HEK293T (cell line): ENCODE data around the gene DCAF11.

Experiments used
- CTCF ChIA-PET: fragments of 350-600 bp; formaldehyde crosslinking; extraction: SDS; loops from one replicate; lab custom pipeline; 2021; ENCODE audit warnings: antibody characterized with exemption, inconsistent platforms; lab: Yijun Ruan, JAX
- POLR2A ChIA-PET: fragments of 350-600 bp; formaldehyde crosslinking; extraction: SDS; loops from one replicate; lab custom pipeline; 2020; ENCODE audit warnings: antibody characterized with exemption, inconsistent platforms; lab: Yijun Ruan, JAX
- DNase-seq: peaks from one replicate; pipeline ENCODE4 v3.0.0; 2012; ENCODE audit warnings: mixed read lengths; ENCODE audit errors: extremely low spot score
- ARNT ChIP-seq: fragments of 450-650 bp; IDR thresholded peaks from 2 replicates; pipeline ENCODE4 v1.6.1; 2017; ENCODE audit warnings: mild to moderate bottlenecking
- BHLHE40 ChIP-seq: fragments of 450-650 bp; IDR thresholded peaks from 2 replicates; pipeline ENCODE4 v1.6.1; 2016; ENCODE audit warnings: mild to moderate bottlenecking, moderate library complexity, borderline replicate concordance
- CTBP1 ChIP-seq: fragments of 450-650 bp; IDR thresholded peaks from 2 replicates; pipeline ENCODE4 v1.6.1; 2016; ENCODE audit warnings: borderline replicate concordance
- ELF4 ChIP-seq: fragments of 450-650 bp; IDR thresholded peaks from 2 replicates; pipeline ENCODE4 v1.6.1; 2017; ENCODE audit warnings: antibody characterized with exemption
- FOXA1 ChIP-seq: fragments of 450-650 bp; IDR thresholded peaks from 2 replicates; pipeline ENCODE4 v1.6.1; 2016; ENCODE audit warnings: mild to moderate bottlenecking
- FOXK2 ChIP-seq: fragments of 450-650 bp; IDR thresholded peaks from 2 replicates; pipeline ENCODE4 v1.6.1; 2016; ENCODE audit warnings: mild to moderate bottlenecking
- FOXM1 ChIP-seq: fragments of 450-650 bp; IDR thresholded peaks from 2 replicates; pipeline ENCODE4 v1.6.1; 2017; ENCODE audit warnings: mild to moderate bottlenecking, borderline replicate concordance
- HDGF ChIP-seq: fragments of 450-650 bp; IDR thresholded peaks from 2 replicates; pipeline ENCODE4 v1.6.1; 2017; ENCODE audit warnings: antibody characterized with exemption, borderline replicate concordance
- L3MBTL2 ChIP-seq: fragments of 450-650 bp; conservative IDR thresholded peaks from 2 replicates; pipeline ENCODE4 v1.6.1; 2016; ENCODE audit warnings: mild to moderate bottlenecking
- LEF1 ChIP-seq: fragments of 450-650 bp; IDR thresholded peaks from 2 replicates; pipeline ENCODE4 v1.6.1; 2017; ENCODE audit warnings: mild to moderate bottlenecking, borderline replicate concordance
- NFRKB ChIP-seq: fragments of 450-650 bp; IDR thresholded peaks from 2 replicates; pipeline ENCODE4 v1.6.1; 2016; ENCODE audit warnings: mild to moderate bottlenecking, moderate library complexity
- SP1 ChIP-seq: fragments of 450-650 bp; IDR thresholded peaks from 2 replicates; pipeline ENCODE4 v1.6.1; 2017
- SUZ12 ChIP-seq: fragments of 450-650 bp; IDR thresholded peaks from 2 replicates; pipeline ENCODE4 v1.6.1; 2016; ENCODE audit warnings: mild to moderate bottlenecking
- TARDBP ChIP-seq: fragments of 450-650 bp; IDR thresholded peaks from 2 replicates; pipeline ENCODE4 v1.6.1; 2016
- ZNF384 ChIP-seq: fragments of 450-650 bp; IDR thresholded peaks from 2 replicates; pipeline ENCODE4 v1.6.1; 2016
- TF ChIP-seq, protein P1 (sequence below): fragments of 450-650 bp; IDR thresholded peaks from 2 replicates; pipeline ENCODE4 v1.6.1; 2016

DCAF11 gene

DNA sequence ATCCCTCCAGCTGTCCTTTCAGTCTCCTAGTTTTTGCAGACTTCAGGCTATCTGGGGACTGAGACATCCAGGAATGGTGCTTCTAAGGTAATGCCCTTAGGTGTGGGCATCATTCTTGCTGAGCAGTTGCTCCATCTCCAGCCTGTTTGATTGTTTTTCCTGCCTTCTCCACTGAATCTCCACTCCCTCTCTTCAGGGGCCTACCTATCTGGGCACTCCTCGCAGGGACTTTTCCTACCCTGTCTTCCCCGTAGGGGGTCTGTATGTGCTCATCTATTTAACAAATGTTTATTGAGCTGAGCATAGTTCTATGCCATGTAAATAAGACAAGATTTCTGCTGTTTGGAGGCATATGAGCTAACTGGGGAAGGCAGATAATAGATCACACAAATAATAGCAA is 18.4 kb downstream of the DCAF11 start:
- POLR2A ChIA-PET = interaction anchor here (1.6 to 4.2 kb wide), 2 partner anchors 9 to 19 kb away, joined by 4 to 22 read pairs; partner anchors contain the start of genes DCAF11 and NRL
- CTCF ChIA-PET = interaction anchor here (0.7 to 1.3 kb wide), 2 partner anchors 8 to 24 kb away, joined by 4 read pairs; partner anchors contain the start of gene EMC9
- no peak for DNase-seq
- no peak for TF ChIP-seq TARDBP
- TF ChIP-seq, protein P1, sequence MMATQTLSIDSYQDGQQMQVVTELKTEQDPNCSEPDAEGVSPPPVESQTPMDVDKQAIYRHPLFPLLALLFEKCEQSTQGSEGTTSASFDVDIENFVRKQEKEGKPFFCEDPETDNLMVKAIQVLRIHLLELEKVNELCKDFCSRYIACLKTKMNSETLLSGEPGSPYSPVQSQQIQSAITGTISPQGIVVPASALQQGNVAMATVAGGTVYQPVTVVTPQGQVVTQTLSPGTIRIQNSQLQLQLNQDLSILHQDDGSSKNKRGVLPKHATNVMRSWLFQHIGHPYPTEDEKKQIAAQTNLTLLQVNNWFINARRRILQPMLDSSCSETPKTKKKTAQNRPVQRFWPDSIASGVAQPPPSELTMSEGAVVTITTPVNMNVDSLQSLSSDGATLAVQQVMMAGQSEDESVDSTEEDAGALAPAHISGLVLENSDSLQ = no peak
- TF ChIP-seq SUZ12 = no peak
- no peak for TF ChIP-seq FOXA1
- TF ChIP-seq ELF4 = no peak
- TF ChIP-seq HDGF = no peak
- no peak for TF ChIP-seq FOXM1
- TF ChIP-seq ZNF384 = no peak
- no peak for TF ChIP-seq L3MBTL2
- no peak for TF ChIP-seq LEF1
- no peak for TF ChIP-seq NFRKB
- TF ChIP-seq CTBP1 = no peak
- no peak for TF ChIP-seq SP1

DNA sequence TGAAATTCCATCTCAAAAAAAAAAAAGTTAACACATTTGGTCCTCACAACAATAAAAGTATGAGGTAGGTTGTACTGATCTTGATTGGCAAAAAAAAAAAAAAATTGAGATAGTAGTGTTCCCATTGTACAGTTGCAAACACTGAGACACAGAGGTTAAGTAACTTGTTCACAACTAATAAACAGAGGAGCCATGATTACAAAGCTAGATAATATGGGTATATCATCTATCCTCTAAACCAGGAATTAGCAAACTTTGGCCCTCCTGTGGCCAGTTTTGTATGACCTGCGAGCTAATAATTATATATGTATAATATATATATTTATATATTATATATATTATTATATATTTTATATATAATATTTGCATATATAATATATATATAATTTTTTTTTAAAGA is 19.2 kb downstream of the DCAF11 start:
- TF ChIP-seq LEF1 (no peak), BHLHE40 (no peak), SUZ12 (no peak), HDGF (no peak), ELF4 (no peak), ZNF384 (no peak; the same call in 1 of the 2 replicates), TARDBP (no peak), FOXK2 (no peak), FOXM1 (no peak), L3MBTL2 (no peak), SP1 (no peak), CTBP1 (no peak), FOXA1 (no peak), ARNT (no peak), NFRKB (no peak)
- TF ChIP-seq, protein P1 = no peak
- no peak for DNase-seq
- CTCF ChIA-PET = interaction anchor here (0.6 to 1.3 kb wide), 2 partner anchors 25 to 454 kb away, joined by 4 to 5 read pairs; no protein-coding TSS in a partner anchor
- POLR2A ChIA-PET = interaction anchor here (1.6 to 4.2 kb wide), 2 partner anchors 10 to 19 kb away, joined by 4 to 22 read pairs; partner anchors contain the start of genes DCAF11 and NRL

DNA sequence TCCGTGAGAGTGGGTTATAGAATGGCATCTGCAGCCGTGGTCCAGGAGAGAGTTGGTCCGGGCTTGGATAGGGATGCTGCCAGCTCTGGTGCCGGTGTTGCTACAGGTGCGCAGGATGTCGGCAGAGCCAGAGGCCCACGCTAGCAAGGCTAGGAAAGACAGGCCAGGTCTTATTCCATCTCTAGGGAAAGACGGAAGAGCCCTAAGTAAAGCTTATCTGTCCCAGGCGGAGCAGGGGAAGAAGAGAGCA is 20.9 kb downstream of the DCAF11 start:
- ChIA-PET POLR2A (interaction anchor here (1.0 to 4.0 kb wide), 13 partner anchors 9 to 60 kb away, joined by 4 to 62 read pairs (median 12); partner anchors contain the start of genes DCAF11, IRF9, NRL and PCK2), CTCF (interaction anchor here (1.0 kb wide), 2 partner anchors 19 to 26 kb away, joined by 3 to 4 read pairs; partner anchors contain the start of gene IRF9)
- TF ChIP-seq CTBP1 (peak; percentile 56; the same call in 1 of the 2 replicates), NFRKB (no peak), TARDBP (no peak), FOXK2 (no peak), FOXA1 (no peak)
- no peak for DNase-seq

DNA sequence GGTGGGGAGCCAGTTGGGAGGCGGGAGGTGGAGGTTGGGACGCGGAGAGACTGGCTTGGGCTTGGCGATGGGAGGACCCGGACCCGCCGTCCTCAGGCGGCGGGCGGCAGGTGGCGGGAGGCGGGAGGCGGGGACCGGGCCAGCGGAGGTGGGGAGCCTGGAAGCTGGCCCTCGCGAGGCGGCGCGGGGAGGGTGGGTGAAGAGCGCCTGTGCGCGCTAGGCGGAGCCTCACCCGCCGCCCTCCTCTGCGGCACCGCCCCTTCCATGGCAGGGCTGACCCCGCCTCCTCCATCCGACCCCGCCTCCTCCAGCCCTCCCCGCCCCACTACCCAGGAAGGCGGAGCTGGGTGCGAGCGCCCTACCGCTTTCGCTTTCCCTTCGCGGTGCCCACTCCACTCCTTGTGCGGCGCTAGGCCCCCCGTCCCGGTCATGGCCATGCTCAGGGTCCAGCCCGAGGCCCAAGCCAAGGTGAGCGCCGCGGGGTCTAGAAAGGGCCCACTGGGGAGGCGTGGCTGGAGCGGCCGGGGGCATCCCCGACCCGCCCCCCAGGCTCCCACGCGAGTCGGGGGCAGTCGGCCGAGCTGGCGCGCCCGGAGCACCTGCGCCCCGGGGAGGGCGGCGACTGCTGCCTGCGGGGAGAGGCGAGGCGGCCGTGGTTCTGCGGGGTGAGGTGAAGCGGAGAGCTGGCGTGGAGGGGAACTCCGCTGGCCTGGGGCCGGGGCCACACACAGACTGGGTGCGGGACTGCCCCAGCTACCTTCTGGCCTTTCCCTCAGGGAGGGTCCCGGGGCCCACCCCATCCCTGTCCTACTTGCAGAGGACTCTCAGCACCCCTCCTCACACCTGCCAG is 21.5 kb downstream of the DCAF11 start, which contains the start of gene PSME1:
Gene PSME1, plus strand, starts transcription at position 361 of the 850 bp plus-strand sequence. Its CDS starts 69 bp downstream, at position 430.
- peak; percentile 91 for DNase-seq
- TF ChIP-seq FOXK2 (no peak), TARDBP (0 out of 2 replicates have a peak, but pooled peaks have one; percentile 30), SUZ12 (no peak), FOXA1 (no peak), SP1 (no peak)
- POLR2A ChIA-PET = interaction anchor here (0.8 to 4.0 kb wide), 16 partner anchors 8 to 106 kb away, joined by 3 to 62 read pairs (median 8); partner anchors contain the start of genes DCAF11, IRF9, NRL and PCK2
- CTCF ChIA-PET = interaction anchor here (1.0 to 1.6 kb wide), 3 partner anchors 19 to 25 kb away, joined by 3 to 6 read pairs (median 4); partner anchors contain the start of gene IRF9

DNA sequence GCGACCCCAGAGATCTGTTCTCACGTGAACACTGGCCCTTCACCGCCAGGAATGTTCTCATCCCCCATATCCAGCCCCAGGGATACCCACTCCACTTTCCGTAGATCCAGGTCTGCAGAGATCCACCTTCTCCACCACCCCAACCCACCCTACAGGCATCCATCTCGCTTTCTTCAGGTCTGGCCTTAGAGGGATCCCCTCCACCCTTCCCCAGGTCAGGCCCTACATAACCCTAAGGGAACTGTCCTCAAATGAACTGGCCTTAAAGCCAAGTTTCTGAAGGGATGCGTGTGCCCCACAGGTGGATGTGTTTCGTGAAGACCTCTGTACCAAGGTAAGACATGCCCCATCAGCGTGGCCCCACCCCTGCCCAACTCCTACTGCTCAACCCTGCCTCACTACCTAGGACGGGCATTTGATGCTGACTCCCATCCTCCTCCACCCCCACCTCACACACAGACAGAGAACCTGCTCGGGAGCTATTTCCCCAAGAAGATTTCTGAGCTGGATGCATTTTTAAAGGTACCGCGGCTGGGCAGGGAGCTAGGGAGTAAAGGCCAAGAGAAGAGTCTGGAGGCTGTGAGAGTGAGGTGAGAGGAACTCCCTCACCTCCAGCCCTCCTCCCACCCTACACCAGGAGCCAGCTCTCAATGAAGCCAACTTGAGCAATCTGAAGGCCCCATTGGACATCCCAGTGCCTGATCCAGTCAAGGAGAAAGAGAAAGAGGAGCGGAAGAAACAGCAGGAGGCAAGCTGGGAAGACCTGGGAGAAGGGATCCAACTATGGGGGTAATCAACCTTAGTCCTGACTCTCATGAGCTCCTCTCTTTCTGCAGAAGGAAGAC is 22.3 kb downstream of the DCAF11 start:
- no peak for DNase-seq
- ChIA-PET POLR2A (interaction anchor here (1.0 to 4.0 kb wide), 14 partner anchors 10 to 106 kb away, joined by 3 to 62 read pairs (median 6); partner anchors contain the start of genes CARMIL3, DCAF11, IRF9 and NRL), CTCF (interaction anchor here (1.6 kb wide), 1 partner anchor 24 kb away, joined by 6 read pairs; the partner anchor contains the start of gene IRF9)
- no peak for TF ChIP-seq ZNF384
- TF ChIP-seq NFRKB = no peak
- TF ChIP-seq L3MBTL2 = no peak
